Stimulated activated CD4-positive, alpha-beta T cell treated with anti-CD3 and anti-CD28 coated beads, Interleukin-1b, Interleukin-23, amount 100 ng/mL, for 4 hours (primary cell): ENCODE data around the gene PLXNA2.

Experiments
- DNase-seq, 2 donors: peaks; one replicate each; pipeline ENCODE4 v3.0.0-alpha.2; 2020; ENCODE audit warnings: low read depth in 2 of 2

Gene PLXNA2

DNA sequence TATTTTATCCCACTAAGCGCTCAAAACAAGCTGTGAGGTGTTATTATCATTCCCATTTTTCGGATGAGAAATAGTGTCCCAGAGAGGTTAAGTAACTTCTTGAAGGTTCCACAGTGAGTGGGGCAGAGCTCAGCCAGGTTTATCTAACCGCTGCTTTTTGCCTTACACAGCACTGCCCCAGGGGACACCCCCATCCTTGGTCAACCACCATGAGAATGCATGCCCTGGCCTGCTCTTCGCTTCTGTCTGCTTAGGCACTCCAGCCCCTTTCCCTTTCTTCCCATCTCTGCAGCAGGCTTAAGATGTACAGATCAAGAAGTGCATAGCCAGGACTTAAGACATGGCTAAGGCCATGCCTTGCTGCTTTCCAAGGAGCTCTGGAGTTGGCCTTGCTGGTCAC lies 174.3 kb downstream of the PLXNA2 start:
- DNase-seq = no peak

GRCh38 chr1:208069317-208069716 lies 174.9 kb downstream of the PLXNA2 start:
- DNase-seq = no peak

DNA sequence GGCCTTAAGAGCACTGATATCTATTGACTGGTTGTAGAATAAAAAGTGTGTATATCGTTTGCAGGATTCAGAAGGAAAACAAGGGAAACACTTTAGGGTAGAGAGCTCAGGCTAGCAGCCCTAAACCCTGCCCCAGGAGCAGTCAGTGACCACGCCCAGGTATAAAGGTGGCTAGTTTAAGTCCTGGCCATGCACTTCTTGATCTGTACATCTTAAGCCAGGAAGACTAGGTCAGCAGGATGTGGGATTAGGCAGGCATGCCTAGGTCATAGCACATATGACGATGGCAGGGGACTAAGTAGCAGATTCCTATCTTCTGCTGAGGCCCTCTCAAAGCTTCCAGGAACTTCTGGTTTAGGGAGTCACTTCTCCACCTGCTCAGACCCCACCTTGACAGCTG lies 175.3 kb downstream of the PLXNA2 start:
- no peak for DNase-seq

DNA sequence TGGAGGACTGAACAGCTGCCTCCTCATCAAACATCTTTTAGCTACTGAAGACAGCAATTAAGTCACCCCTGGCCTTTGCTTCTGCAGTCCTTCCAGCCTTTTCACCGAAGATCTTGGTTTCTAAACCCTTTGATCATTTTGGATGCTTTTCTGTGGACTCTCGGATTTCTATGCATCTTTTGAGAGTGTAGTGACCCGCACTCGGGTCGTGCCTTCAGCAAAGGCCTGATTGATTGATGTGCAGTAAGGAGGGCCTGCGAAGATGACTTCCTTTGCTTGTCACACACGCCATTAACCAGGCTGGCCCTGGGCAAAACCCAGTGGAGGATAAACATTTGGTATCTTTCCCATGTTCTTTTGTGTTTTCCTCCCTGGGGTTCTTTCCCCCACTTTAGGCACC lies 175.8 kb downstream of the PLXNA2 start:
- DNase-seq = no peak

GRCh38 chr1:208066583-208066982 lies 177.6 kb downstream of the PLXNA2 start:
- DNase-seq = no peak

GRCh38 chr1:208065862-208066261 lies 178.3 kb downstream of the PLXNA2 start:
- no peak for DNase-seq

- no peak for DNase-seq
Observed at GRCh38 chr1:208061632-208062031, 182.6 kb downstream of the PLXNA2 start.

DNA sequence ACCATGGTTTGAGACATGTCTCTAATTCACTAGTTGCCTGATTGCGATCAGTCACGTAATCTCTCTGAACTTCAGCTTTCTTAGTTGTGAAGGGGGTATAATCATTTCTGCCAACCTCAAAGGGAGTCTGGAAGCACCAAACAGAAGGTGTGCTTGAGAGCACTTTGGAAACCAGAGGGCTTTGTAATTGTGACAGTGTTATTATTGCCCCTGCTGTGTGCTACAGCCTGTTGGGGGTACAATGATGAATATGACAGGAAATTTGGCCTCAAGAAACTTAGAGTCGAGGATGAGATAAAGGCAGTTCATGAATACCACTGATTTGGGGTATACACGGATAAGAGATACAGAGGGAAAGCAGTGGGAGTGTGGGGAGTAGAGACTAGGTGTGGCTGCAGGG lies 183.1 kb downstream of the PLXNA2 start:
- DNase-seq = no peak

DNA sequence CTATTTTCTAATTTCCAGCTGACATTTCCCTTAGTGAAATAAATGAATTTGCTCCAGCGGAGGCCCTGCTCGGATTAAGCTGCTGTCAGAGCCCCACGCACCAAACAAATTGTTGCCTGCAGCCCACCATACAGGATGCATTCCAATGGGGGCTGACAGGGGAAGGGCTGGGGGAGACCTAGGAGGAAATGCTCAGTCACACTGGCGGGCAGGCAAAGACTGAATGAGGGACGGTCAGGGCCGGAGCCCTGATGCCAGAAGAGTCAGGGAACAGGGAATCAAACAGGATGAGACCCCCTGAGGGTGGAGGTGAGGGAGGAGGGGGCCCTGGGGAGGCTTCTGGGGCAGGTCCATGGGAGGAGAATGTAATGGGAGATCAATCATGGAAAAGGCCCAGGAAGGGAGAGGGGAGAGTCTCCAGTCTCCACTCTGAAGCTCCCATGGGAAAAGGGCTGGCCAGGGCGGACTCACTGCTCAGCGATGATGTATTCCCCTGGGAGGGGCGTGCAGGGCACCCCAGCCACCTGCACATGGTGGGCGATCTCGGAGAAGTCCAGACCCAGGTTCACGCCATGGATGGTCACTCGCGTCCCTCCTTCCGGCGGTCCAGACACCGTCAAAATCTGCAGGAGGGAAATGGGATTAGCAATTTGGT lies 183.8 kb downstream of the PLXNA2 start:
- no peak for DNase-seq

DNA sequence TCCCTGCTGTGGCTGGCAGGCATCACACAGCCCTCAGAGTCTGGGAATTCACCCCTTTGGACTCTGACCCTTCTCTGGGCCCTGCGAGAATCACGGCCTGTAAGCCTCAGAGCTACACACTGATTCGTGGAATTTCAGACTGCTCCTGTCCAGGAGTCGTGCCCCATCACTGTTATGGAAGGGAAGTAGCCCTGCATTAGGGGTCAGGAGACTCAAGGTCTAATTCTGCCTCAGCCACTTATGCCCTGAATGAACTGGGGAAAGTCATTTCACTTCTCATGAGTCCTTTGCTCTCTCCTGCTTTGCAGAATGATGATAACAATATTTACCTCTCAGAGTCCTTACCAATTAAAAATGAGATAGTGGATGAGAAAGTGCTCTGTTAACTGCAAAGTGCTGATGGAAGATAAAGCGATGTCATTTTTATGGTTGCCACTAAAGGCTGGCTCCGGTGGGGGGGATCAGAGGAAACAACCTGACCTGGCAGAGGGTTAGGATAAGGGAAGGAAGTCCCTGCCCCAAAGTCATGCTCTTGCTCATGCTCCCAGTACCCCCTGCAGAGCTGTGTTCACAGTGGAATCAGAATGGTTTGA lies 184.7 kb downstream of the PLXNA2 start:
- DNase-seq = no peak

DNA sequence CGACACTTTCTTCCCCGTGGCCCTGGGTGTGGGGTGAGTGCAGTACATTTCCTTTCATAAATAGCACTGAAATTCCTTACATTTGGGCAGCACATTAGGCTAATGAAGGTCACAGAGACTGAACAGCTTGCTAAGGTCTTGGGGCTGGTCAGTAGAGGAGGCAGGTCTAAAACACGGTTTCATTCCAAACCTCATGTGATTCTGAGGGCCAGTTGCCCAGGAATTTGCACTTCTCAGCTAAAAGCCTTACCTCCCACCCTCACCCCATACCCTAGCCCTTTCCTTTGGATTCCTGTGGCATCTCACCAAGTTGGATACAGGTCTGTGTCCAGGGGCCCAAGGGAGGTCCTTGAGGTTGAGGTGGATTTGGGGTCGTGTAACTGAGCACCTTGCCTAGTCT lies 185.4 kb downstream of the PLXNA2 start:
- no peak for DNase-seq

- no peak for DNase-seq
Observed at GRCh38 chr1:208058267-208058666, 185.9 kb downstream of the PLXNA2 start.

GRCh38 chr1:208057056-208057455 lies 187.1 kb downstream of the PLXNA2 start:
- no peak for DNase-seq

DNA sequence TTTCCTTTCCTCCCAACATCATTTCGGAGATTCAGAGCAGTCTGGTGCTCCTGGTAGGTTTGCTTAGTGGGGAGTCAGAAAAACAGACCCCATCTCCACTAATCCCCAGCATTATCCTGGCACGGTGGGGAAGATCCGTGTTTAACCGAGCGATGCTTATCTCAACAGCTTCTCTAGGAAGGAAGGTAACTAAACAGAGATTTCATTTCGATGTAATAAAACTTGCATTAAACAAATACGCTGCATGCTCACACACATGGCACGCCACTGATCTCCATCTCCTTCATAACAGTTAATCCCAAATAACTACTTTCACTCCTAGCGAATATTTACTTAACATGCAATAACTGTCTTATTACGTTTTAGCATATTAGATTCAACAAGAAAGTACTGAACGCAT lies 188.6 kb downstream of the PLXNA2 start:
- DNase-seq = no peak

DNA sequence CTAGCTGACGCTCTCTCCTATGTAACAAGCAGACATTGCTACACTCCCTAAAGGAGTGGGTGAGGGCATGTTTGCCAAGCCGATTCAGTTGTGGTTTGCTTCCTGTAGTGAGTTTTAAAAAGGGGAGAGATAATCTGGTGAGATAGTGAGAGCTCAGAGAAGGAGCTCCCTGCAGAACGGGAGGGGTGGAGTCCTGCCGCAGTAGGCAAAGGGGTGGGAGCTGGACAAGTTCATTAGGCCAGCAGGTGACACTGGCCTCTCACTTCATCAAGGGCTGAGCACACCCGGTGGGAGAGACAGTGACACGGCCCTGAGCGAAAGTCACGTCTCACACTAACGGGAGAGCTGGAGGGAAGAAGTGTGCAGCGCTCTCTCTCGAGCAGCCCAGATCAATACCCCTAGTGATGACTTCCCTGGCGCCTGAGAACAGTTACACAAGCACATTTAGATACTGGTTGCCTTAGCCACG lies 189.2 kb downstream of the PLXNA2 start:
- no peak for DNase-seq

DNA sequence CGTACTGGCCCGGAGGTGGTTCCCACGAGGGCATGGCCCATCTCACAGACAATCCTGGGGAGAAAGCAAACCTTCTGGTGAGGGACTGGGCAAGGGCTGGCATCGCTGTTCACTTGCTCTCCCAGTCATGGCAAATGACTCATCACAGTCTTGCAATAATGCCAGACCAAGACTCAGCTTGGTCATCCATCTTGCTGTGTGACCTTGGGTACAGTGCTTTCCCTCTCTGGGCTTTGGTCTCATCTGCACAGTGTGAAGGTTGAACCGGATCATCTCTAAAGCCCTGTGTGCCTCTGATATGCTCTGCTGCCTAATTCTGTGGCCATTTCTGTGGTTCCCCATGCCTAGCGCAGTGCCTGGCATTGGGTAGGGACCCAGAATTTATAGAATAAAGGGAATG lies 189.7 kb downstream of the PLXNA2 start:
- no peak for DNase-seq

GRCh38 chr1:208053661-208054060 lies 190.5 kb downstream of the PLXNA2 start:
- DNase-seq = no peak

GRCh38 chr1:208052926-208053407 lies 191.2 kb downstream of the PLXNA2 start:
- DNase-seq = no peak

- no peak for DNase-seq
Observed at GRCh38 chr1:208052135-208052534, 192.0 kb downstream of the PLXNA2 start.

DNA sequence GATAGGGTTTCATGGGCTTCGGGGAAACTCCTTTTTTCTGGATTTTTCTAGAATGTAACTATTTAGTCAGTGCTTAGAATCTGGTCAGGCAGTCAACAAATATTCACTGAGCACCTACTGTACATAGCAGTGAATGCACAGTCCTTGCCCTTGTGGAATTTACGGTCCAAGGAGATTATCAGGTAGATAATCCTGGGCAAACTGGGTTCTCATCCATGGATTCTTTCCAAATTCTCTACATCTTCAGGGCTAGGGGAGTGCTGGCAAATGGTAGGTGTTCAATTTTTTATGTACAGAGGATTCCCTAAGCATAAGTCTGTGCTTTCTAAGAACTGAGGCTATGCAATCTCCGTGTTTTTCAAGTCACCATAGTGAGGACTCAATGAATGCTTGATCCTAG lies 192.5 kb downstream of the PLXNA2 start:
- no peak for DNase-seq

DNA sequence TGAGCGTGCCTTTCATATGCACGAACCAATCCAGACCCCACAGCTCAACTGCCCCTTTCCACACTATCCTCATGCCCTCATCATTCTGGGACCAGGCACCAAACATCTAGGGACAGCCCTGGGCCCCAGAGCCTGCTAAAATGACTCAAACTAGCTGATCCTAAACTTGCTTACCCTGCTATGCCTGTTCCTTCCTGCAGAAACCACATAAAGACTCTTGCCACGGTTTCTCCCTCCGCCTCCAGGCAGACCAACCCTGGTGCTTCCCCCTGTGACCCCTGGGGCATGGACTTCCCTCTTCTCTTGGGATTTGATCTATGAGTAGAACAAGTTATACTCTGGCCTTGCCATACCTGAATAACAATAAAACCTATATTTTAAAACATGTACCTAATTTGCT lies 195.3 kb downstream of the PLXNA2 start:
- DNase-seq = no peak

- DNase-seq = no peak
Observed at GRCh38 chr1:208047975-208048374, 196.2 kb downstream of the PLXNA2 start.

GRCh38 chr1:208047476-208047934 lies 196.7 kb downstream of the PLXNA2 start:
- DNase-seq = no peak
